HepG2 (cell line): ENCODE data around the gene TGM2. TPM values are rescaled to one million over a fixed set of nuclear protein-coding genes. Genes with fewer than 3 reads are reported as not detected.

ENCODE experiments used
- BRD4 ChIP-seq: sonication (generic); formaldehyde crosslinking; IDR thresholded peaks from 2 replicates; pipeline ENCODE4 v1.4.0; 2020; ENCODE audit warnings: missing genetic modification reagents
- JUN ChIP-seq: sonication (generic); formaldehyde crosslinking; IDR thresholded peaks from 2 replicates; pipeline ENCODE4 v1.4.0; 2020; ENCODE audit warnings: mild to moderate bottlenecking, missing genetic modification reagents
- PBX3 ChIP-seq: sonication (generic); formaldehyde crosslinking; IDR thresholded peaks from 2 replicates; pipeline ENCODE4 v1.8.1; 2023; ENCODE audit warnings: missing genetic modification reagents, inconsistent platforms, borderline replicate concordance
- PITX1 ChIP-seq: sonication (generic); formaldehyde crosslinking; IDR thresholded peaks from 2 replicates; pipeline ENCODE4 v1.5.1; 2020; ENCODE audit warnings: mild to moderate bottlenecking, missing genetic modification reagents
- PLSCR1 ChIP-seq: sonication (generic); formaldehyde crosslinking; IDR thresholded peaks from 2 replicates; pipeline ENCODE4 v1.5.0; 2020; ENCODE audit warnings: missing genetic modification reagents, mild to moderate bottlenecking, borderline replicate concordance
- PRDM4 ChIP-seq: sonication (generic); formaldehyde crosslinking; IDR thresholded peaks from 2 replicates; pipeline ENCODE4 v1.9.0; 2021; ENCODE audit warnings: missing genetic modification reagents, borderline replicate concordance
- SKI ChIP-seq: fragments of 450-650 bp; IDR thresholded peaks from one replicate; pipeline ENCODE4 v1.6.1; 2018; ENCODE audit warnings: mild to moderate bottlenecking; ENCODE audit not compliant: partially characterized antibody
- USF2 ChIP-seq, 2 experiments: sonication (generic) in 1 of 2; formaldehyde crosslinking in 1 of 2; IDR thresholded peaks; 2 replicates each; pipeline versions ENCODE4 v1.5.1 to v1.6.1; 2011 to 2020; ENCODE audit warnings: borderline replicate concordance in 1 of 2, low read depth in 1 of 2, low read length in 1 of 2, mild to moderate bottlenecking in 1 of 2, missing genetic modification reagents in 1 of 2, moderate library complexity in 1 of 2
- ZFP91 ChIP-seq: sonication (generic); formaldehyde crosslinking; IDR thresholded peaks from 2 replicates; pipeline ENCODE4 v1.9.0; 2022; ENCODE audit warnings: missing genetic modification reagents, mild to moderate bottlenecking, borderline replicate concordance
- ZNF180 ChIP-seq: sonication (generic); formaldehyde crosslinking; IDR thresholded peaks from 2 replicates; pipeline ENCODE4 v1.4.0; 2020; ENCODE audit warnings: low read depth, missing genetic modification reagents, borderline replicate concordance
- ZNF230 ChIP-seq: sonication (generic); formaldehyde crosslinking; IDR thresholded peaks from 2 replicates; pipeline ENCODE4 v1.4.0; 2020; ENCODE audit warnings: mild to moderate bottlenecking, missing genetic modification reagents
- ZNF740 ChIP-seq: sonication (generic); formaldehyde crosslinking; IDR thresholded peaks from 2 replicates; pipeline ENCODE4 v1.4.0; 2020; ENCODE audit warnings: missing genetic modification reagents
- ZXDC ChIP-seq: sonication (generic); formaldehyde crosslinking; IDR thresholded peaks from 2 replicates; pipeline ENCODE4 v1.5.0; 2020; ENCODE audit warnings: mild to moderate bottlenecking, missing genetic modification reagents
- polyA plus RNA-seq, 8 experiments: library from polyadenylated mRNA; depleted of rRNA in 3 of 8; stranded (reverse) in 7 of 8; unstranded in 1 of 8; fragments of >200 nt; fragmentation: Illumina TruSeq in 4 of 8; extraction: Trizol in 4 of 8; gene quantifications; 2 replicates each; pipeline versions ENCODE4 v1.2.1 to v1.2.3, GENCODE V29; 2011 to 2016; ENCODE audit warnings: low read depth in 4 of 8, missing spikeins in 1 of 8, mixed read lengths in 1 of 8; ENCODE audit not compliant: insufficient read depth in 1 of 8
- total RNA-seq, 5 experiments: library from RNA; depleted of rRNA; stranded (reverse); fragments of >200 nt; fragmentation: Illumina TruSeq; extraction: Trizol; gene quantifications; 2 replicates each; pipeline ENCODE4 v1.2.3, GENCODE V29; 2016; ENCODE audit warnings: low read depth in 1 of 5

The TGM2 gene
- total and polyA plus RNA-seq, 2 of the 13 experiments (the other 11 are each of a cell fraction or from before 2014, with no cell fraction given), result 4.2 to 46.4 TPM

GRCh38 chr20:38173237-38174156, 8.4 kb upstream of the TGM2 start (continued):
- no peak for TF ChIP-seq BRD4 (CRISPR knock-in tag)
- no peak for TF ChIP-seq ZXDC (CRISPR knock-in tag)
- TF ChIP-seq ZFP91 (CRISPR knock-in tag), result no peak
- no peak for TF ChIP-seq ZNF180 (CRISPR knock-in tag)
- no peak for TF ChIP-seq ZNF740 (CRISPR knock-in tag)
- no peak for TF ChIP-seq JUN
- no peak for TF ChIP-seq USF2 (IDR thresholded peaks at IDR 0.05; ENCODE audit: low read depth, low read length)
- no peak for TF ChIP-seq USF2 (CRISPR knock-in tag; IDR thresholded peaks at IDR 0.05; ENCODE audit: borderline replicate concordance)
- TF ChIP-seq PRDM4 (CRISPR knock-in tag), result no peak
- no peak for TF ChIP-seq PBX3 (CRISPR knock-in tag)
- no peak for TF ChIP-seq ZNF230 (CRISPR knock-in tag)
- TF ChIP-seq PITX1, result no peak
- no peak for TF ChIP-seq PLSCR1 (CRISPR knock-in tag)
- TF ChIP-seq SKI, result no peak
